ENCODE data around the gene HSPG2. TPM values are rescaled to one million over a fixed set of nuclear protein-coding genes. Genes with fewer than 3 reads are reported as not detected.

HSPG2 gene
- total and polyA plus RNA-seq, 2 donors: 242 to 514 TPM

- Histone ChIP-seq H3K36me3 (ENCODE audit: insufficient read depth) (no peaks in the 10 kb centered on the region), H3K27ac (ENCODE audit: low read depth) (no peak overlapping the region), H3K4me3 (ENCODE audit: low read depth, low read length) (no peak overlapping the region), H3K4me1 (ENCODE audit: insufficient read depth) (no peaks in the 10 kb centered on the region)
- no peak for DNase-seq (ENCODE audit: extremely low spot score)
- 71% methylated on average over 4 of the region's 4 CpGs for WGBS
These were observed 37.8 kb downstream of the HSPG2 start for GRCh38 chr1:21899267-21899810.

DNA sequence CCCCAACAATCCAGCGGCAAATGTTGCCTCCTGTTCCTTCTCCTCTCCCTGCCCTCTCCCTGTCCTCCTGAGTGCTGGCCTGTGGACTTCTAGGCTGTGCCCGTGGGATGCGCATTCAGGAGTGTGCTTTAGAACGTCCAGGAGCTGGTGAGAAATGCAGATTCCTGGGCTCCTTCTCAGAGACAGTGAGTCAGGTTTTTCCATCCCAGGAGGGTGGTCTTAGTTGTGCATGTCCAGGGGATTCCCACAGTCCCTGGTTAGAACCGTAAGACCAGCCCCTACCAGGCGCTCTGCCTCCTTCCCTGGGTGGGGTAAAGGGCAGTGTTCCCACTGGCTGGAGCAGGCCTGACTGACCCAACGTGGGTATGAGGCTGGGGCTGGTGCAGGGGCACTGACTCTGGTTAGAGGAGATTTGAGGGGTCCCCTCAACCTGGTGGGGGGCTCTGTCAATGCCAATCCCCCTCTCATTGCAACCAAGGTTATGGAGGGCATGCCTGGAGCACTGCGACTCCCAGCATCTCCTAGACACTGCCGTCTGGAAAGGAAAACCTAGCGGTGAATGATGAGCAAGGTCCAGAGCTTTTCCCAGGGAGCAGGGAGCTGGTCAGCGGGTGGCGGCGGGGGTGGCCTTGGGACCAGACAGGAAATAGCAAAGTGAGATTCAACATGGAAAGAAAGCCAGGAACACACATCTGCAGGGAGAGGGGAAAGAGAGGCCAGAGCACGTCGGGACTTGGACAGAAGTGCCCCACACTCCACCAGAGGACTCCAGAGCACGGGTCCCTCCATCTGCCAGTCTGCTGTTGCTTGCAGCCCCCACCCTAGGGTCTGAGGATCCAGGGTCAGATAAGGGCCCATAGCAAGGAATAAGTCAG lies 38.5 kb downstream of the HSPG2 start:
- 49% methylated on average over 16 of the region's 16 CpGs for whole genome bisulfite sequencing
- Histone ChIP-seq H3K36me3 (ENCODE audit: insufficient read depth) (no peaks in the 10 kb centered on the region), H3K4me3 (ENCODE audit: low read depth, low read length) (no peak overlapping the region), H3K27ac (ENCODE audit: low read depth) (no peak overlapping the region), H3K4me1 (ENCODE audit: insufficient read depth) (no peaks in the 10 kb centered on the region)
- no peak for DNase-seq (ENCODE audit: extremely low spot score)

DNA sequence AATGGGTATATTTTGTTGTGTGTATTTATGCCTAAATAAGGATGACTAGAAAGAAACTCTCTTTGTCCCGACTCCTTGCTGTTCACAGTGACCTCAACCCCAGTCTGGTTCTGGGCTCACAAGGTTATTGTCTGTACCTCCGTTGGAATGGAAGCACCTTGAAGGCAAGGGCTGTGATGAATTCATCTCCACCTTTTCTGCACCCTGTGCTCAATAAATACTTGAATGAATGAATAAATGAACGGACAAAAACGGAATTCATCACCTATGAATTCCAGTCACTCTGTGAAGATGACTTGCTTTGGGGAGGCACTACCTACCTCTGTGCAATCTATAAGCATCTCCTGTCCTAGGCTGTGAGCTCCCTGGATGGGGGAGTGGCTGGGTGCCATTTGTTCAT lies 39.3 kb downstream of the HSPG2 start:
- no peaks in the 10 kb centered on the region for H3K4me1 ChIP-seq (ENCODE audit: insufficient read depth)
- WGBS: 78% methylated on average over 4 of the region's 4 CpGs
- H3K27ac ChIP-seq (ENCODE audit: low read depth): no peak overlapping the region
- no peaks in the 10 kb centered on the region for H3K36me3 ChIP-seq (ENCODE audit: insufficient read depth)
- H3K4me3 ChIP-seq (ENCODE audit: low read depth, low read length): no peak overlapping the region
- no peak for DNase-seq (ENCODE audit: extremely low spot score)

- H3K4me3 ChIP-seq (ENCODE audit: low read depth, low read length): no peak overlapping the region
- no peaks in the 10 kb centered on the region for H3K36me3 ChIP-seq (ENCODE audit: insufficient read depth)
- no peak for DNase-seq (ENCODE audit: extremely low spot score)
- 31% methylated on average over 20 of the region's 20 CpGs for WGBS
- H3K27ac ChIP-seq (ENCODE audit: low read depth): no peak overlapping the region
- H3K4me1 ChIP-seq (ENCODE audit: insufficient read depth): no peaks in the 10 kb centered on the region
These were observed 40.2 kb downstream of the HSPG2 start for GRCh38 chr1:21896652-21897532.

DNA sequence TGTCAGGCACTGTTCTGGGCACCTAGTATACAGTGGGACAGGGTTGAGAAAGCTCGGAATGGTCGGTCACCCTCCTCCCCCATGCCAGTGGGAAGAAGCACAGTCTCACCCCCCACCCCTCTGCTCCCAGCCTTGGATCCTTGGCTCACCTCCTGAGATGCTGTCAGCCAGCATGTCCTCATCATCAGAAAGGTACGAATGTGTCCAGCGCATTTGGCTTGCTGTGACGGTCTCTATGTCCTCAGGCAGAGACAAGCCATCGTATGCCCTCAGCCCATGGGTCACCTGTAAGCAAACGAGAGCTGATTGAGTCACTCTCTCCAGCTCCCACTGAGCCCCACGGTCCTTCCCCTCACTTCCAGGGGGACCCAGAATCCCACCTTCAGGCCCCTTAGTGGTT lies 41.1 kb downstream of the HSPG2 start:
- no peaks in the 10 kb centered on the region for H3K4me1 ChIP-seq (ENCODE audit: insufficient read depth)
- WGBS: 73% methylated on average over 8 of the region's 8 CpGs
- no peak overlapping the region for H3K4me3 ChIP-seq (ENCODE audit: low read depth, low read length)

DNA sequence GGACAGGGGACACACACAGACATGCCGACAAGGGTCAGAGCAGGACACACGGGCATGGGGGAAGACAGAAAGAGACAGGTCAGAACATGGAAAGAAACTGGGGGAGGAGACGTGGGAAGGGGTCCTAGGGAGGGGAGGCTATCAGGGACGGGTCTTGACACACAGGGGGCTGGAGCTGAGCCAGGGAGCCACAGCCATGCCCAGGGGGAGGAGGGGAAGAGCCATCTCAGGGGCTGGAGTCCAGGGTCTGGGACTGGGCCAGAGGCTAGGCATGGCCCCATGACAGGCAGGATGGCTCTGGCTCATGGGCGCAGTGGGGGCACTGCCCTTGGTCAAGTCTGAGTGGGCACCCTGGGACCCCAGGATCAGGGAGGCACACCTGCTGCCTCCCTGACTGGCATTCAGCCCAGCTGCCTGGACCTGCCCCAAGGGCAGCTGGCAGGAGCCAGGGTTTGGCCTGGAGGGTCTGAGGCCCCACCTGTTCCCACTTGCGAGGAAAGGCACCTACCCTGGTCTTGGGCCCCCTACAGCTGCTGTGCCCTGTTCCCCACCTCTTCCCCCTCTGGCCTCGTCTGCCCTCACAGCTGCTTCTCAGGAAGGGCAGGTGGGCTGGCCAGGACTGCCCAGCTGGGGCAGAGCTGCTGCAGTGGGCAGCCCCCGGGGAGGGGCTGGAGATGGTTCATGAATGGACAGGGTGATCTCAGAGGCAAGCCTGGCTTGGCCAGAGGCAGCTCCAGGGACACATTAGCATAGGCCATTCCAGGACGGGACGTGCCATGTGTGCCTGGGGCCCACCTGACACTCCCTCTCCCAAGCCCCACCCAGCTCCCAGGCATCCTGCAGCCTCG lies 42.9 kb downstream of the HSPG2 start:
- no peaks in the 10 kb centered on the region for H3K4me1 ChIP-seq (ENCODE audit: insufficient read depth)
- no peak overlapping the region for H3K4me3 ChIP-seq (ENCODE audit: low read depth, low read length)
- WGBS: 60% methylated on average over 11 of the region's 11 CpGs
- H3K36me3 ChIP-seq (ENCODE audit: insufficient read depth): no peaks in the 10 kb centered on the region
- H3K27ac ChIP-seq (ENCODE audit: low read depth): no peak overlapping the region
- DNase-seq (ENCODE audit: extremely low spot score): no peak

More for the DNA sequence above, 41.1 kb downstream of the HSPG2 start:
- H3K27ac ChIP-seq (ENCODE audit: low read depth): no peak overlapping the region
- H3K36me3 ChIP-seq (ENCODE audit: insufficient read depth): no peaks in the 10 kb centered on the region
- no peak for DNase-seq (ENCODE audit: extremely low spot score)

GRCh38 chr1:21893046-21893805 lies 43.9 kb downstream of the HSPG2 start:
- no peaks in the 10 kb centered on the region for H3K36me3 ChIP-seq (ENCODE audit: insufficient read depth)

DNA sequence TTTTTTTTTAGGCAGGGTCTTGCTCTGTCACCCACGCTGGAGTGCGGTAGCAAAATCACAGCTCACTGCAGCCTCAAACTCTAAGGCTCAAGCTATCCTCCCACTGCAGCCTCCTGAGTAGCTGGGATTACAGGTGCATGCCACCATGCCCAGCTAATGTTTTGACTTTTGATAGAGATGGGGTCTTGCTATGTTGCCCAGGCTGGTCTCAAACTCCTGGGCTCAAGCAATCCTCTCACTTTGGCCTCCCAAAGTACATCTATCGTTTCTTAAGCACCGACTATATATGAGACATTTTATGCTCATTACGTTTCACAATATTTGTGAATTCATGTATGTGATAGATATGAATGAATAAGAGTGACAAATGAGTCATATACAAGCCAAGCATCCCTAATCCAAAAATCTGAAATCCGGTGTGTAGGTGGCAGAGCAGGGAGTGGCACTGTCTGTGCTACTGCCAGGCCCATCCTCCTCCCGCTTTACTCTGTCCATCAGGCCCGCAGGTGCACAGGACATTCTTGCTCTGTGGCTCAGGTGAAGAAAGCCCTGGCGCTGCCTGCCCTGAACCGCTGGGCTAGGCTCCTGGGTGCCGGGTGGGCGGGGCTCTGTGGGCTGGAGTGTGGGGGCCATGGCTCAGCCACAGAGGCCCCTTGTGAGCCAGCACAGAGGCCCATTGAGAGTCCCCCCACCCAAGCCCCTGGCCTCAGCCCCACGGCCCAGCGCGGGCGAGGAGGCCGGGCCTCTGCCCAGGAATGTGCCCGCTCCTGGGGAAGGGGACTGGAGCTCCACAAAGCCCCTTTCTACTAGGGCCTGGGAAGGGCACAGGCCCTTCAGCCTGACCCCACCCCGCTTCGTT lies 45.3 kb downstream of the HSPG2 start:
- no peak for DNase-seq (ENCODE audit: extremely low spot score)
- no peaks in the 10 kb centered on the region for H3K4me1 ChIP-seq (ENCODE audit: insufficient read depth)
- H3K36me3 ChIP-seq (ENCODE audit: insufficient read depth): no peaks in the 10 kb centered on the region
- no peak overlapping the region for H3K27ac ChIP-seq (ENCODE audit: low read depth)
- no peak overlapping the region for H3K4me3 ChIP-seq (ENCODE audit: low read depth, low read length)
- WGBS: 90% methylated on average over 20 of the region's 20 CpGs

More at GRCh38 chr1:21893046-21893805, 43.9 kb downstream of the HSPG2 start:
- Histone ChIP-seq H3K27ac (ENCODE audit: low read depth) (no peak overlapping the region), H3K4me3 (ENCODE audit: low read depth, low read length) (no peak overlapping the region), H3K4me1 (ENCODE audit: insufficient read depth) (no peaks in the 10 kb centered on the region)
- 77% methylated on average over 14 of the region's 14 CpGs for WGBS
- DNase-seq (ENCODE audit: extremely low spot score): no peak

- H3K4me1 ChIP-seq (ENCODE audit: insufficient read depth): no peaks in the 10 kb centered on the region
- WGBS: 88% methylated on average over 6 of the region's 6 CpGs
- H3K36me3 ChIP-seq (ENCODE audit: insufficient read depth): no peaks in the 10 kb centered on the region
- no peak for DNase-seq (ENCODE audit: extremely low spot score)
- no peak overlapping the region for H3K27ac ChIP-seq (ENCODE audit: low read depth)
- no peak overlapping the region for H3K4me3 ChIP-seq (ENCODE audit: low read depth, low read length)
These were observed 46.0 kb downstream of the HSPG2 start for GRCh38 chr1:21891081-21891480.

DNA sequence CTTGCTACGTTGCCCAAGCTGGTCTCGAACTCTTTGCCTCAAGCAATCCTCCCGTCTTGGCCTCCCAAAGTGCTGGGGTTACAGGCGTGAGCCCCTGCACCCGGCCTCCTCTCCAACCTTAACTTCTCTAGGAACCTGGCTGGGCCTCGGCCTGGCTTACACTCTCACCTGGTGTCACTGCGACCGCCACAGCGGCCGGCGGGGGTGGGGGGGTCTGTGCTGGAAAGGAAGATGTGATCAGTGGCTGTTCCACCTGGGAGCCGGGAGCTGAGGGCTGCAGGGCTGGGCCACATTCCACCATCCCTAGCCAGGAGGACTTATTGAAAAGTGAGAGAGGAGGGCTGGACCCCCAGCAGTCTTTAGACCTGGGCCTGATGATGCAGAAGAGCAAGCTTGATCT lies 48.6 kb downstream of the HSPG2 start:
- no peak for DNase-seq (ENCODE audit: extremely low spot score)
- 87% methylated on average over 12 of the region's 12 CpGs for WGBS
- H3K27ac ChIP-seq (ENCODE audit: low read depth): no peak overlapping the region
- peaks cover 4% of the 10 kb centered on the region for H3K36me3 ChIP-seq (ENCODE audit: insufficient read depth)
- H3K4me1 ChIP-seq (ENCODE audit: insufficient read depth): no peaks in the 10 kb centered on the region
- H3K4me3 ChIP-seq (ENCODE audit: low read depth, low read length): no peak overlapping the region

DNA sequence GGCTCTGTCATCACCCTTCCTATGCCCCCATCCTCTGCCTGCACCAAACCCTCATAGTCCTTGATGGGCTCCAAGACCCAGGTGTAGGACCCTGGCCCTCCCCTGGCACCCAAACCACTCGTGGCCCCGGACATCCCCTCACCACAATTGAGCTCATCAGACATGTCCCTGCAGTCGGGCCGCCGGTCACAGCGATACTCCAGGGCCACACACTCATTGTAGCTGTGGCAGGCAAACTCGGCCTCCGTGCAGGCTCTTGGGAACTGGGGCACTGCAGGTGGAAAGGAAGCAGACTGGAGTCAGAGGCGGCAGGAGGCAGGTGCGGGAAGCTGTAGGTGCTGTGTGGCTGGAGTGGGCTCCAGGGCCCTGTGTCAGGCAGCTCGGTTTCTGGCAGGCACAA lies 49.3 kb downstream of the HSPG2 start:
- DNase-seq (ENCODE audit: extremely low spot score): no peak
- Histone ChIP-seq H3K27ac (ENCODE audit: low read depth) (no peak overlapping the region), H3K36me3 (ENCODE audit: insufficient read depth) (peaks cover 4% of the 10 kb centered on the region), H3K4me3 (ENCODE audit: low read depth, low read length) (no peak overlapping the region), H3K4me1 (ENCODE audit: insufficient read depth) (no peaks in the 10 kb centered on the region)
- 88% methylated on average over 11 of the region's 11 CpGs for WGBS

GRCh38 chr1:21887216-21887736 lies 49.8 kb downstream of the HSPG2 start:
- Histone ChIP-seq H3K36me3 (ENCODE audit: insufficient read depth) (peaks cover 4% of the 10 kb centered on the region), H3K27ac (ENCODE audit: low read depth) (no peak overlapping the region), H3K4me3 (ENCODE audit: low read depth, low read length) (no peak overlapping the region), H3K4me1 (ENCODE audit: insufficient read depth) (no peaks in the 10 kb centered on the region)
- no peak for DNase-seq (ENCODE audit: extremely low spot score)
- 86% methylated on average over 26 of the region's 26 CpGs for whole genome bisulfite sequencing
